ENCODE measurements around the gene CTH.
"Not testable (repeated sequence)": the region's sequence is repeated elsewhere in the genome, so short reads cannot be mapped to it uniquely, and the experiment has no call there.

CTH gene

GRCh38 chr1:70405780-70406416, 5.2 kb upstream of the CTH start:
- no peak for TF ChIP-seq CTCF (IDR thresholded peaks at IDR 0.05; ENCODE audit: borderline replicate concordance, control extremely low read depth, extremely low read depth, insufficient read depth, missing control alignments)
- DNase-seq (ENCODE audit: low spot score): no peak
- in situ Hi-C loops (cut with MboI; ENCODE audit: low sequenced_read_pairs, unreplicated experiment): no loop called here

- TF ChIP-seq CTCF (IDR thresholded peaks at IDR 0.05; ENCODE audit: borderline replicate concordance, control extremely low read depth, extremely low read depth, insufficient read depth, missing control alignments): no peak
- in situ Hi-C loops (cut with MboI; ENCODE audit: low sequenced_read_pairs, unreplicated experiment): no loop called here
These were observed 1.9 kb upstream of the CTH start for GRCh38 chr1:70409136-70409535.

GRCh38 chr1:70411360-70411844, 334 bp downstream of the CTH start:
- peak; percentile 23 for DNase-seq (ENCODE audit: low spot score)
- in situ Hi-C loops (cut with MboI; ENCODE audit: low sequenced_read_pairs, unreplicated experiment): no loop called here
- TF ChIP-seq CTCF (IDR thresholded peaks at IDR 0.05; ENCODE audit: borderline replicate concordance, control extremely low read depth, extremely low read depth, insufficient read depth, missing control alignments): no peak

More at GRCh38 chr1:70409136-70409535, 1.9 kb upstream of the CTH start:
- DNase-seq (ENCODE audit: low spot score): no peak

- in situ Hi-C loops (cut with MboI; ENCODE audit: low sequenced_read_pairs, unreplicated experiment): no loop called here
- no peak for DNase-seq (ENCODE audit: low spot score)
- TF ChIP-seq CTCF (IDR thresholded peaks at IDR 0.05; ENCODE audit: borderline replicate concordance, control extremely low read depth, extremely low read depth, insufficient read depth, missing control alignments): no peak
These were observed 4.8 kb downstream of the CTH start for GRCh38 chr1:70415882-70416281.

- in situ Hi-C loops (cut with MboI; ENCODE audit: low sequenced_read_pairs, unreplicated experiment); DNase-seq (ENCODE audit: low spot score): not testable (repeated sequence)
These were observed 8.1 kb downstream of the CTH start for GRCh38 chr1:70418973-70419734.

- in situ Hi-C loops (cut with MboI; ENCODE audit: low sequenced_read_pairs, unreplicated experiment): no loop called here
- TF ChIP-seq CTCF (IDR thresholded peaks at IDR 0.05; ENCODE audit: borderline replicate concordance, control extremely low read depth, extremely low read depth, insufficient read depth, missing control alignments): no peak
These were observed 9.3 kb downstream of the CTH start for GRCh38 chr1:70420320-70420719.

More at GRCh38 chr1:70420320-70420719, 9.3 kb downstream of the CTH start:
- DNase-seq (ENCODE audit: low spot score): no peak

Measured in GM13976 (cell line).